GM19438 (cell line): ENCODE measurements around the gene VWDE.
"Not testable (repeated sequence)": the region's sequence is repeated elsewhere in the genome, so short reads cannot be mapped to it uniquely, and the experiment has no call there.

Experiments used
- ATAC-seq: cut with Tn5 transposase; IDR thresholded peaks from one replicate; pipeline ENCODE4 v1.9.1; 2021; ENCODE audit warnings: low read depth; ENCODE audit not compliant: unreplicated experiment

Gene VWDE

DNA sequence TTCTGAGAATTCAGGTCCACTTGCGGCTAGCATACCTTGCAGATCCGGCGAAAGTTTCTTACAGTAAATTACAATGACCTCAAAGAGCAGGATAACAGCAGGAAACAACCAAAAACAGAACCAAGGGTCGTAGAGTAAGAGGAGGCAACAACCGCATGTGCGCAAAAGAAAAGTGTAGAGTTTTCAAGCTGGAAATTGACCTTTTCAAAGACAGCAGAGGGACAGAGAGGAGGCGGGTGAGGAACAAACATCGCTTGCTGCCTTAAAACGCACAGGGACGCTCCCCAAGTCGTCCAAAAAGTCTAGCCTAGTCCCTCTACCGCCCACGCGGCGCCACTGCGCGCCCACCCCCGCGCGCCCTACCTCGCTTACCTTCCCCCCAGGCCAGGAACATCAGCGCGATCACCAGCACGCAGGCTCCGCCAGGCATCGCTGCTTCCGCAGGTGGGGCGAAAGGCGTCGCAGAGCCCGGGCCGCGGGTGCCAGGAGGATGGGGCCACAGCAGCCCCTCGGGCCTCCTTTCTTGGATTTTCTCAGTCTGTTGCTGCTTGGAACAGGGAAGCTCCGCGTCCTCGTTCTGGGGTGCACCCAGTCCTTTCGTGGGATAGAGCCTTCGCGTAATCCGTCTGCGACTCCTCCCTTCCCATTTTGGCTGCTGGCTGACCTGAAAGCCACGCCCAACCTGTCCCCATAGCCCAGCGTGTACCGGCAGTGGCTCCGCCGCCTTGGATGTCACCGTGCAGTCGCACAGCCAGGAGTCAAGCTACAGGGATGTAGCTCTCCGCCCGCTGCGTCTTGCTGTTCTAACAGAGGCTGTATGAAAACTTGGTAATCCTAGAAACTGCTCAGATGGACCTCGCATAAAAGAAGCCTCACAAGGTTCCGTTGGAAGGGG lies at the start of gene VWDE:
Gene VWDE (minus strand): TSS at position 579 of the 895 bp plus-strand sequence. CDS start 149 bp downstream, at position 430.
- peak; percentile 66 for ATAC-seq

DNA sequence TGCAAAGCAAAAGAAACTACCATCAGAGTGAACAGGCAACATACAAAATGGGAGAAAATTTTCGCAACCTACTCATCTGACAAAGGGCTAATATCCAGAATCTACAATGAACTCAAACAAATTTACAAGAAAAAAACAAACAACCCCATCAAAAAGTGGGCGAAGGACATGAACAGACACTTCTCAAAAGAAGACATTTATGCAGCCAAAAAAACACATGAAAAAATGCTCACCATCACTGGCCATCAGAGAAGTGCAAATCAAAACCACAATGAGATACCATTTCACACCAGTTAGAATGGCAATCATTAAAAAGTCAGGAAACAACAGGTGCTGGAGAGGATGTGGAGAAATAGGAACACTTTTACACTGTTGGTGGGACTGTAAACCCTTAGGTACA lies 49.5 kb upstream of the VWDE start:
- not testable (repeated sequence) for ATAC-seq

DNA sequence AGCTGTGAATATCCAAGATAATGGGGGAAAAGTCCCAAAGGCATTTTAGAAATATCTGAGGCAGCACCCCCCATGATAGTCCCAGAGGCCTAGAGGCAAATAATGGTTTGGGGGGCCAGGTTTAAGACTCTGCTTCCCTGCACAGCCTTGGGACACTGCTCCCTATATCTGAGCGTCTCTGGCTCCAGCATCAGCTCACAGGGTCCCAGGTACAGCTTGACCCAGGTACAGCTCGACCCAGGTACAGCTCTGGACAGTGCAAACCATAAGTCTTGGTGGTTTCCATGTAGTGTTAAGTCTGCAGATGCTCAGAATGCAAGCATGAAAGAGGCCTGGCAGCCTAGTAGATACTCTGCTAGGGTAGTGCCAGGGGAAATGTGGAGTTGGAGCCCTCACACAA lies 47.0 kb upstream of the VWDE start:
- no peak for ATAC-seq

DNA sequence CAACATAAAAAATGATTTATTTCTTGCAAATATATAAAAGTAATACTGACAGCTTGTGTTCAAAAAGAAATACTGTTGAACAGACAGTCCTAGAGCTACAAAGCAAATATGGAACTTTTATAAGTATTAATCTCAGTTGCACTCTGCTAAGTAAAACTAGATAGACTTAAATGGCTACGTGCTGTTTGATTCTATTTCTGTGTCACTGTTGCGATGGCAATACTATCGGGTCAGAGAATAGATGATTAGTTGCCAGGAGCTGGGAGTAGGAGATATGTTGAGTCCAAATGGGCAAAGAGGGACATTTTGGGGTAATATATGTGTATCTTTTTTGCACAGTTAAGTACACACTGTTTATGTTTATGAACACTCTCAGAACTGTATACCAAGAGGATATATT lies 41.1 kb upstream of the VWDE start:
- no peak for ATAC-seq

DNA sequence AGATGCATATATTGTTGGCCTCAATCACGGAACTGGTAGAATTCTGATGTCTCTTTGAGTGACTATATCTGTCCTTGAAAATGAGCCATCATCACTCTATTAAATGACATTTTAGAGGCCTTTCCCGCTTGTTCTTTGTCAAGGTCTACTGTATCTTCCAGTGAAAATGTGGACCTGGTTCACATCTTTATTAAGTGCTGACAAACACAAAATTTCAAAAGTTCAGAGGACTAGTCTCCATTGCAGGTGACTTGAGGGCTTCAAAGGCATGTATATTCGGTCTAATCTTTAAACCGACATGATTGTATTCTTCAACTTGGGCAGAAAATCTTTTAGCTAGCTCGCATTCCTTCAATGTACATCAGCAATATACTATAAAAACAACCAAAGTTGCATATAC lies 36.6 kb upstream of the VWDE start:
- ATAC-seq: no peak

DNA sequence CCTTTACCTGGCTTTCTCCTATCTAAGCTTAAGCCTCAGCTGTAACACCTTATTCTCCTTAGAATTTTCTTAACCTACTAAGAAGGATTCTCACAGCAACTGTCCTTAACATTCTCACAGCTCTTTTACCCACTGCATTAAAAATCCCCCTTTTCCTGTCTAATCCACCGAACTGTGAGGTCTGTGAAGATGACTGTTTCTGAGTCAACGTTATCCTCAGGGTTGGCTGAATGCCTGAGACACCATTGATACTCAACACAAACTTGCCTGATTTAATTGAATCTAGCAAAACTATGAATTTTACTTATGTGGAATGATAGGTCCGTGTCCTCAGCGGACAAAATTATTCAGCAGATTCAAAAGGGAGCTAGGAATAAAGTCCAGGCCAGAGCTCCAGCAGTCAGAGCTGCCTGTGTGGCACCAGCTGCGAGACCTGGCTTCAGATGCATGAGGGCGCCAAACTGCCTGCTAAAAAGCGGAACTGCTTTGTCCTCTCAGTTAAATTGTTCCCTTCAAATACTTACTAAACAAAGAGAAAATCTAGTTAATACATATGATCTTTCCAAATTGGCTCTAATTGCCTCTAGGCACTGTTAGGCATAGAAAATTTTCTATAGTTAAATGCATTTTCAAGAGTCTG lies 33.4 kb upstream of the VWDE start:
- ATAC-seq: no peak

DNA sequence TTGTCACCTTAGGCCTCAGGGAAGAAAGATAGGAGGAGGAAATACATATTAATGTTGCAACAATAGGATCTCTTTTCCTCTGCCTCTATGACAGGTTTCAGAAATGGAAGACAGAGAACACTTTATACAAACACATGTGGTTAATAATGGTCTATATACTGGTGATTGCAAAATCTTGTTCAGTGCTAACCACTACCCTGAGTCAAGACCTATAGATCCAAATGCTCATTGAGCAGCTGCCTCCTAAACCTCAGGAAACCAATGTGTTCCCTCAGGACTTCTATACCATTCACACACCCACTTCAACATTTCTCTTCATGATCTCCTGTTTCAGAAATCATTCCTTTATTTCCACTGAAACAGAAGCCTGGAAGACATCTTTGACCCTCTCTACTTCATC lies 32.5 kb upstream of the VWDE start:
- ATAC-seq: no peak

DNA sequence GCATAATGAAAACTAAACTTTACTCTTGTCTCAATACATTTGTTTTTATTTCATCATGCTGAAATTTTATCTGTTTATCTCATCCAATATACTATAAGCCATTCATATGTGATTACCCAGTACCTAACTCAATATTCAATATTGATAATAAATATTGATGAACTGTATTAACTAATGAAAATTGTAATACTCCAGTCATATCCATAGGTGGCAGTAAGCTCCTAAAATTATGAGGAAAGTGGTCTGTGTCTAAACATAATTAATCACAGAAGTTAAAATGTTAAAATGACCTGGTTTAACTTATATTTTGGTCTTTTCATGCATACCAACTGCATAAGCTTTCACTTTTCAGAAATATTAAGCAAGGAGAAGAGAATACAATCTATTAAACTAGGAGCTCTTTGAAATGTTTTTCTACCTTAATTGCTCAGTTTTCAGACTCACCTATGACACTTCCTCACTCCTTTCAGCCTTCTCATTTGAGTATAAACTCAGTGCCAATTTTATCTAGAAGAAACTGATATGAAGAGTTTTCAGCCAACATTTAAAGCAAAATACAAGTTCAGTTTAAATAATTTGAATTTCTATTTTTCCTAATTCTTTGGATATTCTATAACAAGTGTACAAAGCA lies 30.5 kb upstream of the VWDE start:
- ATAC-seq: no peak

DNA sequence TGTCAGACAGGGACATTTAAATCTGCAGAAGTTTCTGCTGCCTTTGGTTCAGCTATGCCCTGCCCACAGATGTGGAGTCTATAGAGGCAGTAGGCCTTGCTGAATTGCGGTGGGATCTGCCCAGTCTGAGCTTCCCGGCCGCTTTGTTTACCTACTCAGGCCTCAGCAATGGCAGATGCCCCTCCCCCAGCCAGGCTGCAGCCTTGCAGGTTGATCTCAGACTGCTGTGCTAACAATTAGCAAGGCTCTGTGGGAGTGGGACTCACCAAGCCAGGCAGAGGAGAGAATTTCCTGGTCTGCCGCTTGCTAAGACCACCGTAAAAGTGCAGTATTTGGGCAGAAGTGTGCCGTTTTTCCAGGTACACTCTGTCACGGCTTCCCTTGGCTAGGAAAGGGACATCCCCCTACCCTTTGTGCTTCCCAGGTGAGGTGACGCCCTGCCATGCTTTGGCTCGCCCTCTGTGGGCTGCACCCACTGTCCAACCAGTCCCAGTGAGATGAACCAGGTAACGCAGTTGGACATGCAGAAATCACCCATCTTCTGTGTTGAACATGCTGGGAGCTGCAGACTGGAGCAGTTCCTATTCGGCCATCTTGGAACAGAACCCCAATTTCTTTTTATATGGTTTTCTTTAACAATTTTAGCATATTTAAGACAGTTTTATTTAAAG lies 28.4 kb upstream of the VWDE start:
- no peak for ATAC-seq

DNA sequence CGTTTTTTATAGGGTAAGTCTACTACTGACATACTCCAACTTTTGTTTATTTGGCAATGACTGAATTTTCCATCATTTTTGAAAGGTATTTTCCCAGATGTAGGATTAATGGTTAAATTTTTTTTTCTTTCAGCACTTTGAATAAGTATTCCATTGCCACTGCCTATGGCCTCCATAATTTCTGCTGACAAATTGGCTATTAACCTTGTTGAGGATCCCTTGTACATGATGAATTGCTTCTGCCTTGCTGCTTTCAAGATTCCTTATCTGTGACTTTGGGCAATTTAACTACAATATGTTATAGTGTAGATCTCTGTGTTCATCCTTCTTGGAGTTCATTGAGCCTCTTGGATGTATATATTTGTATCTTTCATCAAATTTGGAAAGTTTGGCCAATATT lies 21.6 kb upstream of the VWDE start:
- no peak for ATAC-seq

DNA sequence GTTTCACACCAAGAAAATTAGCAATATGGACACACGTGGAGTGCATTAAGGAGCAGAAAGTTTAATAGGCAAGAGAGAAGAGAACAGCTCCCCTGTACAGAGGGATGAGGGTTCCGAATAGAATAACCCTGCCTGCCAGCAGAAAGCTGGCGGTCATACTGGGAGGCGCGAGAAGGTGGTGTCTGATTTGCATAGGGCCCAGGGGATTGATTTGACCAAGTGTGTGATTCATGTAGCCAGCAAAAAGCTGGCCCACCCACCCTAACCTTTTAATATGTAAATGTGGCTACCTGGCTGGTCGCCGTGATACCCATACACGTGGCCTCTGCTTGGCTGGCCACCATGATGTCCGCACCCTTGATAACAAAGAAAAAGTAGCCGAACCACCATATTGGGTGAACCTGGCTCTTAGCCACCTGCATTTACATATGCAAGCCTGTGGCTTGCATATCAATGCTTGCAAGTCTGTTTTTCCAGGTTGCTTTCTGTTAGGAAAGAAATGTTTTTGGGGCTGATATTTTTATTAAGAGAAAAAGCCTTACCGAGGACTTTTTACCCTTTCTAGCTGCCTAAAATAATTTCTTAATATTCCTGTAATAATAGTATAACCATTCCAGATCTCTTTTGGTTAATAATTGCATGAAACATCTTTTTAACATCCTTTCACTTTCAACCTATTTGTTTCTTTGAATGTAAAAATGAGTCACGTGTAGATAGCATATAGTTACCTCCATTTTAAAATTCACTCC lies 20.5 kb upstream of the VWDE start:
- ATAC-seq: no peak

DNA sequence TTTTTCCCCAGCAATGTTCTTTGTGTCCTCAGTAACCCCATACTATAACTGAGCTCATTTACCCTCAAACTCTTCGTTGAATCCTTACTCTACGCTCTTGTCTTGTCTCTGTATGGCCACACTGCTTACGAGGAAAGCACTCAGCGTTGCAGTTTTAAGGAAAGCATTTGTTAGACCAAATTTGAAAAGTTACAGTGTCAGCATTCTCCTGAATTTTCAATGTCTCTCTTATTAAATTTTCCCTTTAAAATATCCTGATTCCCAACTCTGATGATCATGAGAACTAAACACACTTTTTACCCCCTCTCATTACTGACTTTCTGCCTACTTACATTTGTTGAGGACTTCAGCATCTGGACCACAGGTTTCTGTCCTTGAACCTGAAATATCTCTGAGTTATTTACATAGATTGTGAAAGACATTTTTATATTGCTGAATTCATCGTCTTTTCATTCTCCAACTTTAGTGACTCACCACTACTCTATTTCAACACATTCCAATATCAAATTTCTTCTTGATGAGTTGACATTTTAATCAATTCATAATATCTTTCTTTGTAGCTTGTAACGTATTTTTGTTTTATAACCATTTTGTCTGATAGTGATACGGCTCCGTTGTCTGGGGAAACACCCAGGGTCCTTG lies 19.8 kb upstream of the VWDE start:
- ATAC-seq: no peak

DNA sequence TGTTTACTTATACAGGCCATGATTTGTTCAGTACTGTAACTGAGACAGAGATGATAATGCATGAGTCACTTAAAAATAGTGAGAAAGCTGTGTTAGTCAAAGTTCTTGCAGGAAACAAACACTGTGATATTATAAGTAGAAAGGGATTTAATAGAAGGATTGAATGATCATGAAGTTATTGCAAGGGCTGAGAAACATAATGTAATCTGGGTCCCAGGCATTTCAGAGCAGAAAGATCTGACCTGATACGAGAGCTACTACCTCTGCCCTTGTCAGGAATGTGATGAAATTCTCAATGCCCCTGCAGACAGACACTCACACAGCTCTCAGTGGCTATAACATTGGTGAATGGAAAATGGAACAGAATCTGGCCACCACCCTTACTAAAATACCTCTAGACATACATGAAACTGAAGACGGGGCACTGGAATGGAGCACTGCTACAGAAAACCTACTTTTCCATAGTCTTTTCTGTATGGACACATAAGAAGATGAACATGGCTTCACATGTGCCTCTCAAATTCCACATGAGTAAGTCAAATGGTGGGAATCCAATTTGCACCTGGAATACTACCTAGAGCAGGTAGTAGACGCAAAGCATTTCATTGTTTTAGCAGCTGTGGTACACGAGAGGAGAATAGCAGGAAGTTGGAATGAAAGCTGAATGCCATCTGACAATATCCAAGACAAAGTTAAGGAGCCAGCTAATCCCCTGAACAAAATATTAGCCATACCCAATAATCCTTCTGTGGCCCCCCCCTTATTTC lies 19.1 kb upstream of the VWDE start:
- no peak for ATAC-seq

DNA sequence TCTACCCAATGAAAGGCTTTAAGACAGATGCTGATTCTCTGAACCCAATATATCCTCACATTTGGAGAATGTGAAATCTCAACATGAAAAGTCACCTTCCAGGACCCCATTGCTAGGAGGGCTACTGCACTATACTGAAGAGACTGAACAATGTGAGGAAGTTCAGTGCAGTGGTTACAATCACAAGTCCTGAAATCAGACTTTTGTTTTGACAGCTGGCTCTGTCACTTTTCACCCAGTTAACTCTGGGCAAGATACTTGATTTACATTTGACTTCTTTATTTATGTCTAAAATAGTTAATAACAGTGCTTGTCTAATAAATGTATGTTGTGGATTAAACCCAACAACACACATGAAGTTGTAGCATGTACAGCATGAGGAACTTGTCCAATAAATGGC lies 14.8 kb upstream of the VWDE start:
- ATAC-seq: no peak

DNA sequence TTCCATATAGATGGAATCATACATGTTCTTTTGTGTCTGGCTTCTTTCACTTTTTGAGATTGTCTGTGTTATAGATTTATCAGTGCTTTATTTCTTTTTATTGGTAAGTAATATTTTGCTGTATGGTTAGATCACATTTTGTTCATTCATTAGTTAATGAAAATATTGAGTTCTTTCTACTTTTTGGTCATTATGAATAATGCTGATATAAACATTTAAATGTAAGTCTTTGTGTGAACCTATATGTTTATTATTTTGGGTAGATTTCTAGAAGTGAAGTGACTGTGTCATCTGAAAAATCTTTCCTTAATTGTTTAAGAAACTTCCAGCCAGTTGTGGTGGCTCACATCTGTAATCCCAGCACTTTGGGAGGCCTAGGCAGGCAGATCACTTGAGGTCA lies 11.4 kb upstream of the VWDE start:
- ATAC-seq: no peak

DNA sequence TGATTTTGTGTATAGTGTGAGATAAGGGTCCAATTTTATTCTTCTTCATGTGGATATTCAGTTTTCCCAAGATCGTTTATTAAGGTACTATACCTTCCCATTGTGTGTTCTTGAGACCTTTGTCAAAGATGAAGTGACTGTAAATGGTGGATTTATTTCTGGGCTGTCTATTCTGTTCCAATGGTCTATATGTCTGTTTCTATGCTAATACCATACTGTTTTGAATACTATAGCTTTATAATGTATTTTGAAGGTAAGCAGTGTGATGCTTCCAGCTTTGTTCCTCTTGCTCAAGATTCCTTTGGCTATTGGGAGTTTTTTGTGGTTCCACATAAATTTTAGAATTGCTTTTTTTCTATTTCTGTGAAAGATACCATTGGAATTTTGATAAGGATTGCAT lies 8.7 kb upstream of the VWDE start:
- no peak for ATAC-seq

DNA sequence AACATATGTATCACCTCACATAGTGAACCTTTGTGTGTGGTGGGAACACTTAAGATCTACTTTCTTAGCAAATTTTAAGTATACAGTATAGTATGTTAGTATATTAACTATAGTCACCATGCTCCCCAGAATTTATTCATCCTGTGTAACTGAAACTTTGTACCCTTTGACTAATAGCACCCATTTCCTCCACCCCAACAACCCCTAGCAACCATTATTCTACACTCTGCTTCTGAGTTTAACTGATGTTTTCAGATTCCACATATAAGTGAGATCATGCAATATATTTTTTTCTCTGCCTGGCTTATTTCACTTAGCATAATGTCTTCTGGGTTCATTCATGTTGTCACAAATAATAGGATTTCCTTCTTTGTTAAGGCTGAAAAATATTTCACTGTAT lies 6.9 kb upstream of the VWDE start:
- no peak for ATAC-seq

DNA sequence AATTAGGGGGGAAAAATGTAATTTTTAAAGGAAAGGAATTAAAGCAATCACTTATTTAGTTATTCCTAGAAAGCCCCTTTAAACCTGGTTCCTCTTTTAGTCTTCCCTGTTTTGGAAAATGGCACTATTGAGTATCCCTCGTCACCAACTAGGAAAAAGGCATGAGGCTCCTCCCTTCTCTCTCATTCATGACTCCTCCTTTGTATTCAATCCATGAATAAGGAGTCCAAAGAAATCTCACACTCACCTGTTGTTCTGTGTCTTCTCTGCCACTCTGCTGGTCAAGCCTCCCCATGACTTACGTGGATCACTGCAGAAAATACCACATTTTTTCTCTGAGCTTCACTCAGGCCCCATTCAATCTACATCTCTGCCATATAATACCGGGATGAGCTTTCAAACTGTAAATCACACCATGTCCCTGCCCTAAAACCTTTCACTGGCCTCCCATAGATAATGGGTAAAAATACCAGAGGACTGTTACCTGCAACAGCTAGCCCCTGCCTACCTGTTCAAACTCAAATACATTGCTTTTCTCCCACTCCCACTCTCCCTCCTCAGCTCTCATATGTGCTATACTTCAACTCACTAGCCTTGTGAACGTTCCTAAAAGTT lies 5.5 kb upstream of the VWDE start:
- no peak for ATAC-seq

DNA sequence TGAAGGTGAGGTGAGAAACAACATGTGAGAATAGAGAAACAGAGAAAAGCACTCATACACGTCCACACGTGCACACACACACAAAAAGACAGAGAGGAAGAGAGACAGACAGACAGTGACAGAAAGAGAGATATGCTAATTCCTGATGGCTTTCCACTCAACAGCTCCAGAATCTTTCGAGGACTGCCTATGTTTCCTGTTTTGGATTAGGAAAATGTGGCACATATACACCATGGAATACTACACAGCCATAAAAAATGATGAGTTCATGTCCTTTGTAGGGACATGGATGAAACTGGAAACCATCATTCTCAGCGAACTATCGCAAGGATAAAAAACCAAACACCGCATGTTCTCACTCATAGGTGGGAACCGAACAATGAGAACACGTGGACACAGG lies 4.0 kb upstream of the VWDE start:
- not testable (repeated sequence) for ATAC-seq
